SIG-M5 treated with dmso at 0.1 percent for 504 hours (cell line): Measurements from ENCODE around the gene SMAD7.
"Not testable (repeated sequence)": the region's sequence is repeated elsewhere in the genome, so short reads cannot be mapped to it uniquely, and the experiment has no call there.

Experiments
- DNase-seq: peaks from one replicate; lab custom pipeline; 2025; ENCODE audit not compliant: unreplicated experiment; lab: John Stamatoyannopoulos, UW

Gene SMAD7

GRCh38 chr18:48884306-48884705, 66.5 kb downstream of the SMAD7 start:
- no peak for DNase-seq

- DNase-seq = no peak
These were observed 68.4 kb downstream of the SMAD7 start for GRCh38 chr18:48882379-48882778.

DNA sequence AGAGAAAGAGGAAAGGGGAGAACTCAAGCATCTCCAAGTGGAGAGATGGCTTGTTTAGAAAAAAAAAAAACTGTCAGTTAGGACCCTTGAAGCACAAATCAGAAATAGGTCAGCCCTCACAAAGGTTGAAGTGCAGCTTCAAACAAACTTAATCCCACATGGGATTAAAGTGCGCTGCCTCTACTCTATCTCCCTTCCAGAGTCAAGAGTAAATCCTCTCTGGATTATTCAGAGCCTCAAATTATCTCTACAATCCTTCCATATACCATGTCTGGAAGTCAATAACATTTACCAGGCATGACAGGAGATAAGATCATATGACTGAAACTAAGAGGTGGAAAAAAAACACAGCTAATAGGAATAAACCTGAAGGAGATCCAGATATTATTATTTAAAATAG, 69.8 kb downstream of the SMAD7 start:
- no peak for DNase-seq

DNA sequence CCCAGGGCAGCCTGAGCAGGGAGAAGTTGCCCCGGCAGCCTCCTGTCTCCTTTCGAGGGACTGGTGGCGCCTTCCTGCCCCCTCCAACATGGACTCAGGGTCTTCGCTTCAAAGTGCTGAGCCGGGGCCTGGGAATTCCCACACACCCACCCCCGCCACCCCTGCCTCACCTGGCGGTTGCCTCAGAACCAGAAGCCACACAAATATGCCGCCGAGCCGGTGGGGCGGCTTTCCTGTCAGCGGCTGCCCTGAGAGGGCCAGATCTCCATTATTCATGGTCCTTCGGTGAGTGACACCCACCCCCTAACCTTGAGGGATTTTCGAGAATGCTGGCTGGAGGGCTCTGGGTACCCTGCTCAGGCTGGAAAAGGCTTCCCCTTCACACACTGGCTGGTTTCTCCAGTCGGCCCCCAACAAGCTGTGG, 71.7 kb downstream of the SMAD7 start:
- DNase-seq = no peak

DNA sequence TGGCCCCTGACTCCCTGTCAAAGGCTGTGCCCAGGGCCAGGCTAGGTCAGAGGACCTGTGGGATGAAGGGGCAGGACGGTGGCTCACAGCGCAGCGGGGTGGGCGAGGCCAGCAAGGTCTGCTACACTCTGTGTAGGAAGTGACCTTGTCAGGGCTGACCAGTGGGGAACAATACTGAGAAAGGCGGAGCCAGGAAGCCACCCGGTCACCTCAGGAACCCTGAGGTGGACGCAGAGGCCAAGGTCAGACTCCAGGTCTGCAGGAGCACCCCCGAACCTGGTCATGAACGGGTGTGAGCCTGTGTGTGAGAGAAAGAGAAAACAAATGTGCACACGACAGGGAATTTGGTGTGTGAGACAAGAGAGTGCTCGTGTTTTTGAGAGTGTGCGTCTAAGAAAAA, 72.3 kb downstream of the SMAD7 start:
- no peak for DNase-seq

DNA sequence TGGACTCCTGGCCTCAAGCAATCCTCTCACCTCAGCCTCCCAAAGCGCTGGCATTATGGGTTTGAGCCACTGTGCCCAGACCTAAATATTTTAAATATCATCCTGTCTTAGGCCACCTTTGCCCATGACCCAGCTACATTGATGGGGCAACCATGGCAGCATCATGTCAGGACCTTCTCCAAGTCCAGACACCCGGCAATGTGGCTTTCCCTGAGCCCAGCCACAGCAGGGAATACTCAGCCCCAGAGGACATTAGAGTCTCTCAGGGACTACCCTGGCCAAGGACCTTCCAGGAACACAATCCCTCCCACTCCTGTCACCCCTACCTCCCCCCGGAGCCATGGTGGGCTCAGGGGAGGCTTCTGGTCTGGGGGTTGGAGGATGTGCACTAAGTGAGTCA, 72.8 kb downstream of the SMAD7 start:
- no peak for DNase-seq

- no peak for DNase-seq
These were observed 74.2 kb downstream of the SMAD7 start for GRCh38 chr18:48876590-48876989.

DNA sequence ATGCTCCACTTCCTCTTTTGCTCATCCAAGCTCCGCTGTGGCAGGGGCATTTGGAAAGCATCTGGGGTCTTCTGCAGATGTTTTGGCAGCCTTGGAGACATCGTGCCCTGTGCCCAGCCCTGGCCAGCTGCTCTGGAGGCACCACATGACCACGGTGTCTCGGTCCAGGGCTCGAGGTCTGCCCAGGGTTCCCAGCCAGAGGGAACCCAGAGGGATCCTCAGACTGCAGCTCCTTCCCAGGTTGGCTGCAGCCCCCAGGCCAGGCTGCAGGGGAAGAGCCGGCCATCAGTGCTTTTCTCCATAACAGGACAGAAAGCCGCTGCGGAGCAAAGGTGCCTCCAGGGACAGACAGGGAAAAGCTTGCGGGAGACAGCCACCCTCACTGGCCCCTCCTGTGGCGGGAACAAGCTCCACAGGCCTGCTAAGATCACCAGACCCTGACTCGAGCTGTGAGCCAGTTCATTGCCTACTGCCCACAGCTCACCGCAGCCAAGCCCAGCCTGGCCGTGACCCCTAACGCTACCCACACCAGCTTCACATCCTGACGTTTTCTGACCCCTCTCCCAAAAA, 74.7 kb downstream of the SMAD7 start:
- peak; percentile 10 for DNase-seq

GRCh38 chr18:48875314-48875941, 75.3 kb downstream of the SMAD7 start:
- DNase-seq = no peak

- no peak for DNase-seq
These were observed 76.0 kb downstream of the SMAD7 start for GRCh38 chr18:48874701-48875162.

DNA sequence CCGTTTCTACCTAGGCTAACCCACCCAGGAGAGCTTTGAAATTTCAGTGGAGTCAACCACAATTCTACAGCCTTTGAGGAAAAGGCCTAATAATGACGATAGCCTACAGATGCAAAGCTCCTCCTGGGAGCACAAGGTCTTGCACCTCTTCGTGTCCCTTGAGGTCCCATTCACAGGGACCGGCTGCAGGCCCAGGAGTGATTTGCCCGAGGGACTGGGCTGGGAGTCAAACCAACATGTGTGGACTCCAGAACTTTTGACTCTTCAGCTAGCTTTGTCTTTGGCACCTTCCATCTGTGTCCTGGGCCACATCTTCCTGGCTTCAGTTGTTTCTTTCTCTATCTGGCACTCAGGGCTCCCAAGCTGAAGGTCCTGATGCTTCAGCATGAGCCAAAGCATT, 76.5 kb downstream of the SMAD7 start:
- no peak for DNase-seq

GRCh38 chr18:48872234-48873145, 78.3 kb downstream of the SMAD7 start:
- no peak for DNase-seq

GRCh38 chr18:48871391-48872166, 79.2 kb downstream of the SMAD7 start:
- no peak for DNase-seq

- not testable (repeated sequence) for DNase-seq
These were observed 79.8 kb downstream of the SMAD7 start for GRCh38 chr18:48870926-48871325.
